ENCODE results near the gene SARM1. TPM values are rescaled to one million over a fixed set of nuclear protein-coding genes. Genes with fewer than 3 reads are reported as not detected.

The SARM1 gene
- total RNA-seq, 1 experiment from 2014 or later = 5.1 TPM

- no peak overlapping the region for H2AK5ac ChIP-seq (ENCODE audit: insufficient read length, low read length)
- no peak overlapping the region for H3T11ph ChIP-seq (ENCODE audit: low read length)
- H3K18ac ChIP-seq (ENCODE audit: insufficient read length, low read depth, low read length) = no peak overlapping the region
- H3K27ac ChIP-seq (ENCODE audit: insufficient read length, low read depth, low read length) = no peak overlapping the region
- H3K4me1 Mint-ChIP-seq = peaks cover 14 to 19% of the 10 kb centered on the region in 2 experiments
- no peak overlapping the region for H3K9ac ChIP-seq (ENCODE audit: extremely low read depth, insufficient read length, low read length)
- peaks cover 2% of the 10 kb centered on the region for H4K20me1 ChIP-seq (ENCODE audit: control insufficient read depth, insufficient read depth, insufficient read length)
- H3K27ac Mint-ChIP-seq = no peak overlapping the region
- no peak overlapping the region for H3K56ac ChIP-seq (ENCODE audit: insufficient read length, low read depth, low read length)
- peaks cover 5% of the 10 kb centered on the region; the same call in 1 of the 2 replicates for H3K27me3 ChIP-seq (ENCODE audit: insufficient read depth, low read length)
- peaks cover 9% of the 10 kb centered on the region for H3K27me3 Mint-ChIP-seq (ENCODE audit: low read depth)
- no peak overlapping the region for H2AFZ ChIP-seq (ENCODE audit: low read length)
- H3K23me2 ChIP-seq (ENCODE audit: insufficient read length, low read depth, low read length, poor library complexity, severe bottlenecking) = peaks cover 10% of the 10 kb centered on the region
- H3K9me3 Mint-ChIP-seq = no peaks in the 10 kb centered on the region; a peak in 1 of 5 replicates
- H4K5ac ChIP-seq (ENCODE audit: insufficient read length, low read depth, low read length) = no peak overlapping the region
- DNase-seq = no peak
- peaks cover 2% of the 10 kb centered on the region; the same call in 1 of the 2 replicates for H3K4me1 ChIP-seq (ENCODE audit: insufficient read depth, low read length)
- H3K14ac ChIP-seq (ENCODE audit: insufficient read depth, low read length) = no peak overlapping the region
- H4K8ac ChIP-seq (replicated peaks; ENCODE audit: insufficient read length, low read depth, low read length) = no peak overlapping the region
- H2BK120ac ChIP-seq (ENCODE audit: low read depth, low read length, poor library complexity, severe bottlenecking) = no peak overlapping the region
- H3K4me3 Mint-ChIP-seq = no peak overlapping the region
- H2BK20ac ChIP-seq (ENCODE audit: low read depth, low read length, poor library complexity, severe bottlenecking) = no peak overlapping the region
- no peaks in the 10 kb centered on the region for H3K79me2 ChIP-seq (ENCODE audit: insufficient read depth, low read length)
- H3K9me3 ChIP-seq (ENCODE audit: control insufficient read depth, low read depth, low read length) = no peaks in the 10 kb centered on the region
- H3K4ac ChIP-seq (ENCODE audit: low read depth, low read length) = no peak overlapping the region
- H2BK5ac ChIP-seq (ENCODE audit: insufficient read length, low read length) = no peak overlapping the region
- no peak overlapping the region for H2BK12ac ChIP-seq (ENCODE audit: insufficient read length, low read depth, low read length)
- no peak overlapping the region for H2BK15ac ChIP-seq (ENCODE audit: low read depth, low read length)
- no peak overlapping the region for H3K23ac ChIP-seq (ENCODE audit: insufficient read length, low read depth, low read length)
- TF ChIP-seq CTCF (conservative IDR thresholded peaks at IDR 0.05) = no peak
- H4K91ac ChIP-seq (ENCODE audit: insufficient read length, low read depth, low read length) = no peak overlapping the region
- no peak overlapping the region for H3K4me2 ChIP-seq (ENCODE audit: insufficient read depth, insufficient read length, low read length)
- WGBS (ENCODE audit: extremely low coverage, insufficient read length, low lambda C conversion rate) = no CpG with 5 or more reads among the region's 21 CpGs
- H3K36me3 Mint-ChIP-seq (ENCODE audit: insufficient read depth in 1 of 3, low read depth in 3 of 3) = peaks cover 0 to 5% (median 0%) of the 10 kb centered on the region in 3 experiments; a peak in 2 of 7 replicates
- no peaks in the 10 kb centered on the region for H3K79me1 ChIP-seq (ENCODE audit: insufficient read depth, low read depth, low read length, poor library complexity, severe bottlenecking)
Observed at GRCh38 chr17:28367641-28368305, 3.7 kb upstream of the SARM1 start.

Data from H9 (cell line).